HG03066 (cell line): Measurements from ENCODE around the gene KLC3.
"Not testable (repeated sequence)": the region's sequence is repeated elsewhere in the genome, so short reads cannot be mapped to it uniquely, and the experiment has no call there.

Experiments
- ATAC-seq: cut with Tn5 transposase; IDR thresholded peaks from one replicate; pipeline ENCODE4 v1.9.1; 2021; ENCODE audit warnings: low read depth; ENCODE audit not compliant: unreplicated experiment

KLC3 gene

GRCh38 chr19:45314708-45315245 is 25.8 kb upstream of the KLC3 start:
- no peak for ATAC-seq

- no peak for ATAC-seq
Observed at GRCh38 chr19:45315304-45315703, 25.2 kb upstream of the KLC3 start.

DNA sequence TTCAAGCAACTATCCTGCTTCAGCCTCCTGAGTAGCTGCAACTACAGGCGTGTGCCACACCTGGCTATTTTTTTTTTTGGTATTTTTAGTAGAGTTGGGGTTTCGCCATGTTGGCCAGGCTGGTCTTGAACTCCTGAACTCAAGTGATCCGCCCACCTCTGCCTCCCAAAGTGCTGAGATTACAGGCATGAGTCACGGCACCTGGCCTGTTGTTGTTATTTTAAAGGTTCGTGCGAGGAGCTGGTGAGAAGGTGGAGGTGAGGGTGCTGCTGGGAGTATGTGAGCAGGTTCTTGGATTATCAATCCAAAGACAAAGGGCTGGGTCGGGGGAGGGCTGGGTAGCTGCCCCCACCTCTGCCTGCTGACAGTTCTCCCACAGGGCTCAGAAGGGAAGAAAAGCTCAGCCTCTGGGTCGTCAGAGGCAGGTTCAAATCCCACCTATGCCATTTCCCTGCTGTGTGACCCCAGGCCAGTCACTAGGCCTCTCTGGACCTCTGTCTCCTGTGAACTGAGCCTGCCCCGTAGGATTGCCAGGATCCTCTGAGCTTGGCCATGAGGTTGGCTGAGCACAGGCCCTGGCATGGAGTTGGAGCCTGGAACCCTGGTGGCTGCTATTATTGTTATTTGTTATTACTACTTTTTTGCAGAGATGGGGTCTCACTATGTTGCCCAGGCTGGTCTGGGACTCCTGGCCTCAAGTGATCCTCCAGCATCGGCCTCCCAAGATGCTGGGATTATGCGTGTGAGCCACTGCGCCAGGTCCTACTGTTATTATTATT is 19.4 kb upstream of the KLC3 start:
- no peak for ATAC-seq

- no peak for ATAC-seq
Observed at GRCh38 chr19:45321848-45322247, 18.7 kb upstream of the KLC3 start.

GRCh38 chr19:45322311-45322710 is 18.2 kb upstream of the KLC3 start:
- no peak for ATAC-seq

DNA sequence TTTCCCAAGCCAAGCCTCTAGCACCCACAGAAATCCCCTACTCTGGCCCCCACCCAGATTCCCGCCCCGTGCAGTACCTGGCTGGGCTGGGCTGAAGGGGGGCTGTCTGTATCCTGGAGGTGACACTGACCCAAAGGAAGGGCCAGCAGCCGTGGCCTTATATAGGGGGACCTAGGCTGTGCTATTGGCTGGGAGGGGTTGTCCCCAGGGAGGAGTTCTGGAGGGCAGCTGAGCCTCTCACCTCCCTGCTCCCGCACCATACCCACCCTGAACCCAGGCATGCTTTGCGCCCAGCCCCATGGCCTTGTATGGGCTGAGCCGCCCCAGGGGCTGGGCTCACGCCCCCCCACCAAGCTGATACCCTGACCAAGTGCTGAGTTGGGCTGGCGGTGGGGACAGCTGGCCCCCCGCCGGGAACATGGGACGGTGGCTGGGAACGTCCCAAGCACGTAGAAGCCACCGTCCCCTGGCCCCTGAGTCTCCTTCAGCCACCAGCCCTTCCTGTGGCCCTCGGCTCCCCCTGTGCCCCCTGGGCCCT is 17.7 kb upstream of the KLC3 start, which contains the start of gene CKM:
CKM (minus strand) TSS at position 132 of the 538 bp plus-strand sequence. CDS start 3,162 bp downstream, outside the sequence.
- ATAC-seq, result no peak

- ATAC-seq, result no peak
Observed at GRCh38 chr19:45323671-45324081, 16.9 kb upstream of the KLC3 start.

DNA sequence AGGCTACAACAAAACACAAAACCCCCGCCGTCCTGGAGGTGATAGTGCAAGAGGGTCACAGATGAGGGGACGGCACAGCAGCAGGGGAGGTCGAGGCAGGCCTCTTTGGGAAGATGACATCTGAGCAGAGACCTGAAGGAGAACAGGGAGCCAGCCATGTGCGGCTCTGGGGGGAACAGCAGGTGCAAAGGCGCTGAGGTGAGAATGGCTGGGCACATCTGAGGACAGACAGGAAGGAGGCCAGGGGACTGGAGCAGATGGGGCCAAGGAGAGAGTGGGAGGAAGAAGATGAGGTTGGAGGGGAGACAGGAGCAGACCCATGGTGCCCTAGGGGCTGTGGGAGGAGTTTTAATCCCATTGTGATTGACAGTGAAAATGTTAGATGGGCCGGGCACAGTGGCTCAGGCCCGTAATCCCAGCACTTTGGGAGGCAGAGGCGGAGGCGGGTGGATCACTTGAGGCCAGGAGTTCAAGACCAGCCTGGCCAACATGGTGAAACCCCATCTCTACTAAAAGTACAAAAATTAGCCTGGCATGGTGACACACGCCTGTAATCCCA is 16.1 kb upstream of the KLC3 start:
- no peak for ATAC-seq

- no peak for ATAC-seq
Observed at GRCh38 chr19:45327404-45328143, 13.0 kb upstream of the KLC3 start.

GRCh38 chr19:45331411-45331810 is 9.1 kb upstream of the KLC3 start:
- ATAC-seq, result no peak

DNA sequence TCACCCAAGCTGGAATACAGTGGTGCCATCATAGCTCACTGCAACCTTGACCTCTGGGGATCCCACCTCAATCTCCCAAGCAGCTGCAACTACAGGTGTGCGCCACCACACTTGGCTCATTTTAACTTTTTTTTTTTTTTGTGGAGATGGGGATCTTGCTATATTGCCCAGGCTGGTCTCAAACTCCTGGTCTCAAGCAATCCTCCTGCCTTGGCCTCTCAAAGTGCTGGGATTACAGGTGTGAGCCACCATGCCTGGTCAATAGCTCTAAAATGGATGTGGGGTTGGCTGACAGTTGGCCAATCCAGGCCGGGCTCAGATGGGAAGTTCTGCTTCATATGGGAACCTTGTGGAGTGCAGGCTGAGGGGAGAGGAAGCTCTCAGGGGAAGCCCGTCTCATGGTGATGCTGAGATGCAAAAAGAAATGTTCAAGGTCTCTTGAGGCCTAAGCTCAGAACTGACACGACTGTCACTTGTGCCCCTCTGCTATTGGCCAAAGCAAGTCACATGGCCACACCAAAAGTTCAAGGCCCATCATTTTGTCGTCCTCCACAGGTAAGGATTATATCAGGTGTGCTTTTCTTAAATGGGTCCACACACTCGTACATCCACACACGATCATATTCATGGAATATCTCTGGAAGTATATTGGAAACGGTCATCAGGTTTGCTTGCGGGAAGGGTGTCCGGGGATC is 6.8 kb upstream of the KLC3 start:
- no peak for ATAC-seq

- not testable (repeated sequence) for ATAC-seq
Observed at GRCh38 chr19:45334881-45335280, 5.7 kb upstream of the KLC3 start.

- ATAC-seq, result no peak
Observed at GRCh38 chr19:45336696-45337251, 3.8 kb upstream of the KLC3 start.

DNA sequence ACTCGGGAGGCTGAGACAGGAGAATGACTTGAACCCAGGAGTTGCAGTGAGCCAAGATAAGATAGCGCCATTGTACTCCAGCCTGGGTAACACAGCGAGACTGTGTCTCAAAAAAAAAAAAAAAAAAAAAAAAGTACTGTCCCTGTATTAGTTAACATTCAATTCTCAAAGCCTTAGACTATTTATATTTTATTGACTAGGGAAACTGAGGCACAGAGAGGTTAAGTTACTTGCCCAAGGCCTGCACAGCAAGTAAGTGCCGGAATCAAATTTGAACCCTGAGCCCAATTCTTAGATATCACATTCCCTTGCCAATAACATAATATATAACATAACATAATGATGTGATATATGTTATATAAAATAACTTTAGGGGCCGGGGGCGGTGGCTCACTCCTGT is 921 bp upstream of the KLC3 start:
- no peak for ATAC-seq

GRCh38 chr19:45340899-45341453 is 426 bp downstream of the KLC3 start:
- ATAC-seq, result no peak

- no peak for ATAC-seq
Observed at GRCh38 chr19:45342911-45343310, 2.4 kb downstream of the KLC3 start.

DNA sequence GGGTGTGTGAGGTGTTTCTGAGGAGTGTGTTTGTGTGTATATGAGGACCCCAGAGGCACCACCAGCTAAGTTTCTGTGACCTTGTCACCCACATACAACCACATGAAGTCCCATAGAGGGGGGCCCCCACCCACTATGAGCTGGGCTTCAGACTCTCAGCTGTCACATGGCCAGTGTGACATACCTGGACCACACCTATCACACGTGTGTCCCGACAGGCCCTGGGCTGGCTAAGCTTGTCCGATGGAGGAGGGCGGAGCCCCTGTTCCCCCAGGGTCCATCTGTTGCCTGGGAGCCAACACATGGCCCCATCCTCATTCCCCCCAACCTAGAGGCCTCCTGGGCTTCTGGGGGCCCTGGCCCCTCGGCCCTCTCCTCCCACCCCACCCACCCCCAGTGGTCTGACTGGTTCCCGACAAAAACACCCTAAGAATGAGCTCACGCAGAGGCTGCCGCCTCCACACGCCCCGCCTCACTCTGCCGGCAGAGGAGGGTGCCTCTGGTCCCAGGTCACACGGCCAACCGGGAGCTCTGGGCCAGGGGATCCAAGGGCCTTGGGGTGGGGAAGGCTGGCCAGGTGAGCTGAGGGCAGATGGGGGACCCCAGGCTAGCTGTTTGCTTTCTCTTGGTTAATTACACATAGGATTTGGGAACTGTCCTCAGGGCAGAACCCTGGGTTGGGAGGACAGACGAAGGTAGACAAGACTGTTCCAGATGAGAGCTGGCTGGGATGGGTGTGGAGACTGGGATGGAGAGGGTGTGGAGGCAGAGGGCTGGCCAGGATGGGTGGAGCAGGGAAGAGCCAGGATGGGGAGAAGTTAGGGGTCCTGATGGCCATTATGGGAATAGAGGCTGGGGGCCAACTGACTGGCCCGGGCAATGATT is 4.3 kb downstream of the KLC3 start:
- ATAC-seq, result no peak

DNA sequence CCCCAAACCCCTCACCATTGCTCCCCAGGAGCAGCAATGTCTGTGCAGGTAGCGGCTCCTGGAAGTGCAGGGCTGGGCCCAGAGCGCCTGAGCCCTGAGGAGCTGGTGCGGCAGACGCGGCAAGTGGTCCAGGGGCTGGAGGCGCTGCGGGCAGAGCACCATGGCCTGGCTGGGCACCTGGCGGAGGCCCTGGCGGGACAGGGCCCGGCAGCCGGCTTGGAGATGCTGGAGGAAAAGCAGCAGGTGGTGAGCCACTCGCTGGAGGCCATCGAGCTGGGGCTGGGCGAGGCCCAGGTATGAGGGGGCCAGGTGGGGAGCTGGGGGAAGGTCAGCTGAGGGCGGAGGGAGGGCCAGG is 4.9 kb downstream of the KLC3 start:
- no peak for ATAC-seq

DNA sequence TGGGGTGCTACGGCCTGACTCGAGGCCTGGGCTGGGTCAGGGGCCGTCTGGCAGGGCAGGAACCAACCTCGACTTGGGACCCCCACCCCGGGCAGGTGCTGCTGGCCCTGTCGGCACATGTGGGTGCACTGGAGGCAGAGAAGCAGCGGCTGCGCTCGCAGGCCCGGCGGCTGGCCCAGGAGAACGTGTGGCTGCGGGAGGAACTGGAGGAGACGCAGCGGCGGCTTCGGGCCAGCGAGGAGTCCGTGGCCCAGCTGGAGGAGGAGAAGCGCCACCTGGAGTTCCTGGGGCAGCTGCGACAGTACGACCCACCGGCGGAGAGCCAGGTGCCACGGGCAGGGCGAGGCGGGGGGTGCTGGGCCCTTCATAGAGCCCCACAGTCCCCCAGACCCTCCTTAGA is 5.9 kb downstream of the KLC3 start:
- no peak for ATAC-seq
